ENCODE results near the gene MAT2A.

- TF ChIP-seq CTCF (IDR thresholded peaks at IDR 0.05) (no peak), POLR2AphosphoS5 (IDR thresholded peaks at IDR 0.05) (no peak), POLR2A (IDR thresholded peaks at IDR 0.05) (no peak)
Measured at GRCh38 chr2:85558160-85558559, 19.2 kb downstream of the MAT2A start.

Measured in upper lobe of left lung (tissue), 4 donors.